Endothelial cell of umbilical vein (primary cell): ENCODE measurements around the gene SEMA5A.

Source experiments
- POLR2A ChIP-seq: IDR thresholded peaks from 2 replicates; pipeline ENCODE4 v1.6.1; 2012; ENCODE audit warnings: low read depth, mild to moderate bottlenecking, control low read depth, low read length
- TF ChIP-seq, protein P1 (sequence below), 2 donors: IDR thresholded peaks; 1 replicate in 1 of 2; 2 replicates in 1 of 2; pipeline ENCODE4 v1.5.1; 2011; ENCODE audit warnings: low read length in 2 of 2, mild to moderate bottlenecking in 2 of 2, moderate library complexity in 2 of 2, control low read depth in 1 of 2, inconsistent platforms in 1 of 2, low read depth in 1 of 2; ENCODE audit not compliant: insufficient read depth in 1 of 2; ENCODE audit errors: extremely low read depth in 1 of 2

DNA sequence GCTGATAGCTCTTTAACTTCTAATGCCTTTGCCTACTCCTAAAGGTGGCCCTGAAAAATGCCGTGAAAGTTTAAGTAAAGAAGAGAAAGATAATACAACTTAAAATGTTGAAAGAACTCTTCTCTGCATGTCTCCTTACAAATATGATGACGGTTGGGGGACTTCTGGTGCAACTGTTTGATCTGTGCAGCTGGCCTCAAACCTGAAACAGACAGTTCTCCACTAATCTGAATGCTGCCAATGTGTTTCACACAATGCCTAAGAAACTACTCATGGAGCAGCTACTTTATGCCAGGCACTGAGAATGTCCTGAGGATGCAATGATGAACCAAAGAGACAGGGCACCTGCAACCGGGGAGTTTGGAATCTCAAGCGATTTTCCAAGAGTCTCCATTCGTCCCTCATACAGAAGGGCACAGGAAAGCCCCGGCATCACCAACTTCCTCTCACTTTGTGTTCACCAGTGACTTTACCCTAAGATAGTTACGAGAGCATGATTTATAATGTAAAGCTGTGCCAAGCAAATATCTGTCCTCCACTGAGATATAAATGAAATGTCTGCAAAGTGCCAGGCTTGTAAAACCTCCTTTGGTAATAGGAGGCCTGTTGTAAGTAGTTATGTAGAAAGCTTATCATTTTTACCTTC is 455.4 kb downstream of the SEMA5A start:
- no peak for TF ChIP-seq POLR2A
- TF ChIP-seq, protein P1, sequence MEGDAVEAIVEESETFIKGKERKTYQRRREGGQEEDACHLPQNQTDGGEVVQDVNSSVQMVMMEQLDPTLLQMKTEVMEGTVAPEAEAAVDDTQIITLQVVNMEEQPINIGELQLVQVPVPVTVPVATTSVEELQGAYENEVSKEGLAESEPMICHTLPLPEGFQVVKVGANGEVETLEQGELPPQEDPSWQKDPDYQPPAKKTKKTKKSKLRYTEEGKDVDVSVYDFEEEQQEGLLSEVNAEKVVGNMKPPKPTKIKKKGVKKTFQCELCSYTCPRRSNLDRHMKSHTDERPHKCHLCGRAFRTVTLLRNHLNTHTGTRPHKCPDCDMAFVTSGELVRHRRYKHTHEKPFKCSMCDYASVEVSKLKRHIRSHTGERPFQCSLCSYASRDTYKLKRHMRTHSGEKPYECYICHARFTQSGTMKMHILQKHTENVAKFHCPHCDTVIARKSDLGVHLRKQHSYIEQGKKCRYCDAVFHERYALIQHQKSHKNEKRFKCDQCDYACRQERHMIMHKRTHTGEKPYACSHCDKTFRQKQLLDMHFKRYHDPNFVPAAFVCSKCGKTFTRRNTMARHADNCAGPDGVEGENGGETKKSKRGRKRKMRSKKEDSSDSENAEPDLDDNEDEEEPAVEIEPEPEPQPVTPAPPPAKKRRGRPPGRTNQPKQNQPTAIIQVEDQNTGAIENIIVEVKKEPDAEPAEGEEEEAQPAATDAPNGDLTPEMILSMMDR (IDR thresholded peaks at IDR 0.05; ENCODE audit: extremely low read depth in 1 of 2, insufficient read depth in 1 of 2, low read depth in 1 of 2, low read length in 2 of 2): no peak
